Peyer's patch (tissue), 4 donors: Measurements from ENCODE around the gene ABCC4. TPM values are rescaled to one million over a fixed set of nuclear protein-coding genes. Genes with fewer than 3 reads are reported as not detected.
A peak's percentile ranks its signal among the peaks of the same experiment; 100 is the strongest.

Source experiments
- DNase-seq, 3 donors: peaks; one replicate each; pipeline ENCODE4 v3.0.0-alpha.2; 2017 to 2019
- H3K27ac ChIP-seq, 4 donors: fragments of 200-600 bp; sonication (generic); one replicate each; pipeline ENCODE4 v1.5.1; 2016 to 2019
- H3K27me3 ChIP-seq, 2 donors: fragments of 200-600 bp; sonication (generic); one replicate each; pipeline ENCODE4 v1.5.1; 2019
- H3K36me3 ChIP-seq, 3 donors: fragments of 200-600 bp; sonication (generic); one replicate each; pipeline ENCODE4 v1.5.1; 2016 to 2019
- H3K4me1 ChIP-seq, 4 donors: fragments of 200-600 bp; sonication (generic); one replicate each; pipeline ENCODE4 v1.5.1; 2016 to 2019
- H3K4me3 ChIP-seq, 4 donors: fragments of 200-600 bp; sonication (generic); 1 replicate in 3 of 4; 2 replicates in 1 of 4; pipeline ENCODE4 v1.5.1; 2016 to 2019; ENCODE audit warnings: mild to moderate bottlenecking in 1 of 4
- H3K9me3 ChIP-seq, 4 donors: fragments of 200-600 bp; sonication (generic); one replicate each; pipeline ENCODE4 v1.5.1; 2016 to 2019; ENCODE audit warnings: mild to moderate bottlenecking in 1 of 4
- CTCF ChIP-seq, 6 experiments: fragments of 450-650 bp in 4 of 6; fragments of 200-600 bp in 2 of 6; sonication (generic) in 1 of 6; IDR thresholded peaks; one replicate each; pipeline ENCODE4 v1.5.1; 2017 to 2019; ENCODE audit warnings: antibody characterized with exemption in 6 of 6, mild to moderate bottlenecking in 3 of 6, moderate library complexity in 1 of 6
- POLR2A ChIP-seq, 2 donors: fragments of 450-650 bp; IDR thresholded peaks; one replicate each; pipeline ENCODE4 v1.5.1; 2017; ENCODE audit warnings: antibody characterized with exemption in 2 of 2, mild to moderate bottlenecking in 2 of 2, moderate library complexity in 2 of 2
- total RNA-seq, 4 donors: library from RNA; depleted of rRNA; stranded (reverse); fragments of >200 nt; gene quantifications; one replicate each; pipeline ENCODE4 v1.1.0, GENCODE V29; 2016

The ABCC4 gene
- total RNA-seq, 4 donors from 2014 or later: 7.2 to 81.7 (median 13.7) TPM

GRCh38 chr13:95304453-95304852 lies 3.2 kb upstream of the ABCC4 start:
- no peak for DNase-seq
- no peak overlapping the region for H3K27ac ChIP-seq
- no peaks in the 10 kb centered on the region for H3K36me3 ChIP-seq
- H3K4me1 ChIP-seq: peaks cover 0 to 17% (median 0%) of the 10 kb centered on the region in 4 donors
- no peaks in the 10 kb centered on the region for H3K9me3 ChIP-seq
- no peak overlapping the region for H3K4me3 ChIP-seq
- H3K27me3 ChIP-seq: no peaks in the 10 kb centered on the region
- TF ChIP-seq POLR2A (IDR thresholded peaks at IDR 0.05) (no peak), CTCF (IDR thresholded peaks at IDR 0.05) (no peak)

- Histone ChIP-seq H3K9me3 (no peaks in the 10 kb centered on the region), H3K4me3 (peak overlapping the region; percentile 65 to 95 (median 72)), H3K4me1 (peaks cover 0 to 35% (median 2%) of the 10 kb centered on the region in 4 donors), H3K27me3 (no peaks in the 10 kb centered on the region), H3K27ac (peak overlapping the region; percentile 69 to 87 (median 80)), H3K36me3 (no peaks in the 10 kb centered on the region)
- TF ChIP-seq CTCF (IDR thresholded peaks at IDR 0.05) (no peak), POLR2A (IDR thresholded peaks at IDR 0.05) (no peak)
- no peak for DNase-seq
Observed at GRCh38 chr13:95301968-95302393, 730 bp upstream of the ABCC4 start.

- DNase-seq: peak; percentile 44 to 73 (median 65)
- Histone ChIP-seq H3K9me3 (no peaks in the 10 kb centered on the region), H3K27ac (peak overlapping the region; percentile 69 to 87 (median 80)), H3K27me3 (no peaks in the 10 kb centered on the region), H3K4me1 (peaks cover 0 to 40% (median 2%) of the 10 kb centered on the region in 4 donors), H3K36me3 (no peaks in the 10 kb centered on the region), H3K4me3 (peak overlapping the region; percentile 65 to 95 (median 72))
- no peak for TF ChIP-seq POLR2A (IDR thresholded peaks at IDR 0.05)
- TF ChIP-seq CTCF (IDR thresholded peaks at IDR 0.05): peak in 3 of 6 experiments; percentile 2 to 9 (median 2)
Observed at GRCh38 chr13:95300625-95301182, 547 bp downstream of the ABCC4 start.

GRCh38 chr13:95298971-95299621 lies 2.2 kb downstream of the ABCC4 start:
- H3K36me3 ChIP-seq: no peaks in the 10 kb centered on the region
- peak overlapping the region in 1 of 4 donors; percentile 77 for H3K4me3 ChIP-seq
- TF ChIP-seq POLR2A (IDR thresholded peaks at IDR 0.05): no peak
- TF ChIP-seq CTCF (IDR thresholded peaks at IDR 0.05): no peak
- peaks cover 0 to 40% (median 2%) of the 10 kb centered on the region in 4 donors for H3K4me1 ChIP-seq
- peak overlapping the region in 1 of 4 donors; percentile 87 for H3K27ac ChIP-seq
- DNase-seq: no peak
- H3K9me3 ChIP-seq: no peaks in the 10 kb centered on the region
- no peaks in the 10 kb centered on the region for H3K27me3 ChIP-seq

GRCh38 chr13:95298169-95298965 lies 2.9 kb downstream of the ABCC4 start:
- TF ChIP-seq CTCF (IDR thresholded peaks at IDR 0.05) (no peak), POLR2A (IDR thresholded peaks at IDR 0.05) (no peak)
- no peak for DNase-seq
- no peaks in the 10 kb centered on the region for H3K27me3 ChIP-seq
- H3K4me3 ChIP-seq: no peak overlapping the region
- peaks cover 0 to 40% (median 2%) of the 10 kb centered on the region in 4 donors for H3K4me1 ChIP-seq
- H3K36me3 ChIP-seq: no peaks in the 10 kb centered on the region
- H3K27ac ChIP-seq: peak overlapping the region in 1 of 4 donors; percentile 66
- no peaks in the 10 kb centered on the region for H3K9me3 ChIP-seq
